GM12875 (cell line): ENCODE data around the gene IWS1.

Source experiments
- H3K4me3 ChIP-seq: one replicate; pipeline ENCODE4 v1.5.1; 2011; ENCODE audit warnings: low read depth, low read length, control low read depth
- TF ChIP-seq, protein P1 (sequence below): IDR thresholded peaks from 2 replicates; pipeline ENCODE4 v1.5.1; 2011; ENCODE audit warnings: low read depth, mild to moderate bottlenecking, control low read depth, inconsistent platforms, low read length, moderate library complexity, borderline replicate concordance; ENCODE audit not compliant: insufficient read depth

IWS1 gene

DNA sequence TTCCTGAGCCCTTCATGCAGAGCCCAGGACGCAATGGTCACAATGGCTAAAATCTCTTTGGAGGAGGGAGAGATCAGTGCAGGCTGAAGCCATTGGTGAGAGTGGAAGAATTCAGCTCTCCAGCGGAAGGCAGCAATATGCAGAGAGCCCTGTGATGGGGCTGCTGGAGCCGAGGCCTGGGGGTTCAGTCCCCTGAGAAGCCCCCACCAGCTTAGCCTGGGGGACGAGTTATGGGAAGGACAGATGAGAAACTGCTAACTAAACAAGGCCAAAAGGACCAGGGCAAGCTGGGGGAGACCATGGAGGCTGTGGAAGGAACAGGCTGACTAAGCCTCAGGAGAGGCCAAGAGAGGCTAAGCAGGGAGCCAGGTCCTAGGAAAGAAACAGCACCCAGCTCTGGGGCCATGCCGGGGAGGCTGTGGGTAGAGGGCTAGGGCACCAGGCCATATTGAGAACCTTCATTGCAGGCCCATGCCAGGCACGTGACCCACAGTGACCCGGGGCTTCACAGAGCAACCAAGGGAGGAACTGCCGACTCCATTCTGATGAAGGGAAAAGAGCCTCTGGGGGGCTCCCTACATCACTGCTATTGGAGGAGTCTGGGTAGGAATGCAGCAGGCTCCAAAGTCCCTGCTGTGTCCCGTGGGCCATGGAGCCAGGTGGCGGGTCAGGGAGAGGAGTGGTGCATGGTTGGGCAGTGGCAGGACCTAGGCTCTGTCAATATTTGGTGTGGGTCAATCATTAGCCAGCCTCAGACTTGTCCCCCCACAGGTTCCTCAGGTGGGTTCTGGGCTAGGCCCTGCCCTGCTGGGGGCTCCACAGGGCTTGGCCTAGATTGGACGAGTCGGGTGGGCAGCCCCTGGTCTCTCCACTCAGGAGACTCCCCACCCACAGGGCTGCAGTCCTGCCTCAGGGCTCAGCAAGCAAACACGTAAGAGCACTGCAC, 88.2 kb downstream of the IWS1 start:
- no peak overlapping the region for H3K4me3 ChIP-seq
- TF ChIP-seq, protein P1, sequence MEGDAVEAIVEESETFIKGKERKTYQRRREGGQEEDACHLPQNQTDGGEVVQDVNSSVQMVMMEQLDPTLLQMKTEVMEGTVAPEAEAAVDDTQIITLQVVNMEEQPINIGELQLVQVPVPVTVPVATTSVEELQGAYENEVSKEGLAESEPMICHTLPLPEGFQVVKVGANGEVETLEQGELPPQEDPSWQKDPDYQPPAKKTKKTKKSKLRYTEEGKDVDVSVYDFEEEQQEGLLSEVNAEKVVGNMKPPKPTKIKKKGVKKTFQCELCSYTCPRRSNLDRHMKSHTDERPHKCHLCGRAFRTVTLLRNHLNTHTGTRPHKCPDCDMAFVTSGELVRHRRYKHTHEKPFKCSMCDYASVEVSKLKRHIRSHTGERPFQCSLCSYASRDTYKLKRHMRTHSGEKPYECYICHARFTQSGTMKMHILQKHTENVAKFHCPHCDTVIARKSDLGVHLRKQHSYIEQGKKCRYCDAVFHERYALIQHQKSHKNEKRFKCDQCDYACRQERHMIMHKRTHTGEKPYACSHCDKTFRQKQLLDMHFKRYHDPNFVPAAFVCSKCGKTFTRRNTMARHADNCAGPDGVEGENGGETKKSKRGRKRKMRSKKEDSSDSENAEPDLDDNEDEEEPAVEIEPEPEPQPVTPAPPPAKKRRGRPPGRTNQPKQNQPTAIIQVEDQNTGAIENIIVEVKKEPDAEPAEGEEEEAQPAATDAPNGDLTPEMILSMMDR: no peak

DNA sequence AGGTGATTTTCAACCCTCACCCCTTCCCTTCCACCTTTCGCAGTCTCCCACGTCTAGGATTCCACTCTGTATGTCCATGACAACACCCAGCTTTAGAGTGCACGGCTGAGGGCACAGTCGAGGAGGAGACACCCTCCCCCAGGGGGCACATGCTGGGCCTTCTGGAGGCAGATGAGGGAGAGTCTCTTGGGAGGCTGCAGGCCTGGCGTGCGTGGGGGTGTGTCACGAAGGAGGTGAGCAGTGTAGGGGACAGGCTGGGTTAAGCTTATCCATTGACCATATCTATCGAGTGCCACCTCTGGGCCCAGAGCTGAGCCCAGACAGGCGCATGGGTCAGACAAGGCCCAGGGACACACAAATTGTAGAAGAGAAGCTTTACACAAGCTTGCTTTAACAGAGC, 89.2 kb downstream of the IWS1 start:
- no peak overlapping the region for H3K4me3 ChIP-seq
- TF ChIP-seq, protein P1: no peak

DNA sequence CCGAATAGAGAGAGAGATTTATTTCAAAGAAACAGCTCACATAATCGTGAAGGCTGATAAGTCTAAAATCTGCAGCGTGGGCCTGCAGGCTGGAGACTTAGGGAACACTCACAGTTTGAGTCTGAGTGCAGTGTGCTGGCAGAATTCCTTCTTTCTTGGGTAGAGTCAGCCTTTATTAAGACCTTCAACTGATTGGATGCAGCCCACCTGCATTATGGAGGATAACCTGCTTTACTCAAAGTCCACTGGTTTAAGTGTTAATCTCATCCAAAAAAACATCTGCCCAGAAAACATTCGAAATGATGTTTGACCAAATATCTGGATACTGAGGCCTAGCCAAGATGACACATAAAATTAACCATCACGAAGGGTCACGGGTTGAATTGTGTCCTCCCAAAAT, 91.8 kb downstream of the IWS1 start:
- TF ChIP-seq, protein P1: no peak
- no peak overlapping the region for H3K4me3 ChIP-seq

DNA sequence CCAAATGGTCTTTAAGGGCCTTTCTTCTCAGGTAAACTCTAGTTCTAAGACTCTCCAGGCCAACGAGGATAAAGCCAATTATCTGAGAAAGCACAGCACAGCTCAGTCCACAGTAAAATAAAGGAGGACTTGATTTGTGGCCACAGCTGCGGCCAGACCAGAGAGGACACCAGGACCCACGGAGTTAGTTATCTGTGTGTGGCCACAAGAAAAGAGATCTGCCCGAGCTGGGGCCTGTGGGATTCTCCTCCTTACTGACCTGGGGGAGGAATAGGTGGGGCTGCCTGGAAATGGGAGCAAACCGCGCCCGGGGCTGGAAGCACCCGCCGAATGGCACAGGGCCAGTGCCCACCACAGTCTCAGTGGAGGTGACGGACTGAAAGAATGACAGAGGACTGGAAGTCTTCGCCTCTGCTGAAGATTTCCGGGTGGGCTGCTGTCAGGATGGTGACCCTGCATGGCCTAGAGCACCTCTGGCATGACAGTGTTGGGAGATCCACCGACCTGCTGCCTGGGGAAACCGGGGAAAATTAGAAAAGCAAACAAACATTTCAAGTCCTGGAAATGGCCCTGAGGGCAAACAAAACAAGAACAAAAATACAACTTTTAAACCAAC, 94.8 kb downstream of the IWS1 start:
- TF ChIP-seq, protein P1: no peak
- H3K4me3 ChIP-seq: no peak overlapping the region
